SK-N-SH (cell line): ENCODE results near the gene STIM2. TPM values are rescaled to one million over a fixed set of nuclear protein-coding genes. Genes with fewer than 3 reads are reported as not detected.

Source experiments
- CTCF ChIA-PET: fragments of 300-600, 350-600 bp; formaldehyde crosslinking; extraction: SDS; loops from one replicate; lab custom pipeline; 2021; lab: Yijun Ruan, JAX
- POLR2A ChIA-PET: fragments of 350-600 bp; sonication (Branson Sonifier 250); formaldehyde crosslinking; extraction: SDS; loops from one replicate; lab custom pipeline; 2020; ENCODE audit warnings: antibody characterized with exemption, inconsistent platforms; lab: Yijun Ruan, JAX
- DNase-seq: peaks from one replicate; pipeline ENCODE4 v3.0.0; 2012
- H2AFZ ChIP-seq: fragments of 200-600 bp; sonication (generic); 2 replicates; pipeline ENCODE4 v1.8.1; 2016; ENCODE audit warnings: antibody characterized with exemption, mild to moderate bottlenecking, low read depth
- H3F3A ChIP-seq: fragments of 200-600 bp; sonication (generic); replicated peaks from 2 replicates; pipeline ENCODE3; 2016; ENCODE audit warnings: antibody characterized with exemption, mild to moderate bottlenecking; ENCODE audit not compliant: insufficient read depth
- H3K27ac ChIP-seq, 2 experiments: fragments of 200-500 bp in 1 of 2; fragments of 200-600 bp in 1 of 2; sonication (Bioruptor generic) in 1 of 2; sonication (generic), shearing (Covaris generic) in 1 of 2; 2 replicates each; pipeline versions ENCODE4 v1.5.1 to v1.6.1; 2014 to 2016; ENCODE audit warnings: low read depth in 2 of 2, inconsistent platforms in 1 of 2, low read length in 1 of 2, mild to moderate bottlenecking in 1 of 2, mixed read lengths in 1 of 2
- H3K27me3 ChIP-seq: fragments of 200-600 bp; sonication (generic), shearing (Covaris generic); 2 replicates; pipeline ENCODE4 v1.6.1; 2016; ENCODE audit warnings: mixed run types; ENCODE audit not compliant: insufficient read depth
- H3K36me3 ChIP-seq, 2 experiments: fragments of 200-500 bp in 1 of 2; fragments of 200-600 bp in 1 of 2; sonication (Bioruptor generic) in 1 of 2; sonication (generic) in 1 of 2; replicated peaks in 1 of 2; 2 replicates each; pipeline versions ENCODE3 to v1.5.1; 2014 to 2016; ENCODE audit warnings: low read length in 1 of 2, mild to moderate bottlenecking in 1 of 2; ENCODE audit not compliant: insufficient read depth in 2 of 2, control insufficient read depth in 1 of 2
- H3K4me1 ChIP-seq, 2 experiments: fragments of 200-500 bp in 1 of 2; fragments of 200-600 bp in 1 of 2; sonication (Bioruptor generic) in 1 of 2; sonication (generic), shearing (Covaris generic) in 1 of 2; 2 replicates each; pipeline versions ENCODE4 v1.5.1 to v1.6.1; 2014 to 2016; ENCODE audit warnings: low read depth in 1 of 2, low read length in 1 of 2, mixed run types in 1 of 2; ENCODE audit not compliant: insufficient read depth in 2 of 2, control insufficient read depth in 1 of 2
- H3K4me2 ChIP-seq: fragments of 200-600 bp; sonication (generic), shearing (Covaris generic); 2 replicates; pipeline ENCODE4 v1.6.1; 2017; ENCODE audit warnings: mixed run types
- H3K4me3 ChIP-seq, 2 experiments: fragments of 200-500 bp in 1 of 2; fragments of 200-600 bp in 1 of 2; sonication (Bioruptor generic) in 1 of 2; sonication (generic), shearing (Covaris generic) in 1 of 2; 2 replicates each; pipeline versions ENCODE4 v1.5.1 to v1.8.1; 2014 to 2016; ENCODE audit warnings: low read depth in 2 of 2, inconsistent platforms in 1 of 2, low read length in 1 of 2, mild to moderate bottlenecking in 1 of 2, mixed read lengths in 1 of 2, moderate library complexity in 1 of 2
- H3K79me2 ChIP-seq: fragments of 200-600 bp; sonication (generic); 2 replicates; pipeline ENCODE4 v1.8.1; 2017; ENCODE audit warnings: mild to moderate bottlenecking; ENCODE audit not compliant: insufficient read depth
- H3K9ac ChIP-seq: fragments of 200-600 bp; sonication (generic); 2 replicates; pipeline ENCODE4 v1.6.1; 2017; ENCODE audit warnings: mixed run types
- H3K9me2 ChIP-seq: fragments of 200-600 bp; sonication (generic); 2 replicates; pipeline ENCODE4 v1.6.1; 2017; ENCODE audit warnings: mixed run types
- H3K9me3 ChIP-seq: fragments of 200-600 bp; sonication (generic); 2 replicates; pipeline ENCODE4 v1.6.1; 2017; ENCODE audit warnings: mixed run types, mild to moderate bottlenecking, moderate library complexity
- H4K20me1 ChIP-seq: fragments of 200-600 bp; sonication (generic); 2 replicates; pipeline ENCODE4 v1.6.1; 2017; ENCODE audit warnings: mild to moderate bottlenecking, mixed run types; ENCODE audit not compliant: insufficient read depth
- FOXM1 ChIP-seq: IDR thresholded peaks from 2 replicates; pipeline ENCODE4 v1.4.0; 2012; ENCODE audit warnings: low read depth, mild to moderate bottlenecking
- MEF2A ChIP-seq: IDR thresholded peaks from 2 replicates; pipeline ENCODE4 v1.4.0; 2012; ENCODE audit warnings: low read depth, borderline replicate concordance
- MXI1 ChIP-seq: IDR thresholded peaks from 2 replicates; pipeline ENCODE4 v1.6.1; 2012; ENCODE audit warnings: mild to moderate bottlenecking, low read depth, low read length, improper control_type of control experiment
- NRF1 ChIP-seq: IDR thresholded peaks from 2 replicates; pipeline ENCODE4 v1.6.1; 2012; ENCODE audit warnings: low read depth, mild to moderate bottlenecking, low read length
- POLR2AphosphoS5 ChIP-seq: IDR thresholded peaks from 2 replicates; pipeline ENCODE4 v1.6.1; 2012; ENCODE audit warnings: low read depth, low read length
- RAD21 ChIP-seq: IDR thresholded peaks from 2 replicates; pipeline ENCODE4 v1.6.1; 2012; ENCODE audit warnings: mild to moderate bottlenecking, low read length
- RCOR1 ChIP-seq: fragments of 150-350 bp; IDR thresholded peaks from 2 replicates; pipeline ENCODE4 v1.6.1; 2017; ENCODE audit warnings: antibody characterized with exemption, low read length
- USF1 ChIP-seq: IDR thresholded peaks from 2 replicates; pipeline ENCODE4 v1.4.0; 2012; ENCODE audit warnings: low read depth, borderline replicate concordance
- WGBS: methylation state at CpG from one replicate; pipeline ENCODE4 v1.1.6; 2017; ENCODE audit warnings: low lambda C conversion rate; 5-methylcytosine and 5-hydroxymethylcytosine counted together
- polyA plus RNA-seq, 3 experiments: library from polyadenylated mRNA; depleted of rRNA; stranded (reverse); fragments of >200 nt; gene quantifications; 2 replicates each; pipeline ENCODE4 v1.2.3, GENCODE V29; 2012
- TF ChIP-seq, protein P1 (sequence below): fragments of 200-600 bp; sonication (generic); IDR thresholded peaks from 2 replicates; pipeline ENCODE4 v1.6.1; 2017; ENCODE audit warnings: antibody characterized with exemption, mild to moderate bottlenecking, moderate library complexity

Gene STIM2
- polyA plus RNA-seq, 1 of the 3 experiments (the other 2 are of a cell fraction) = 14.7 TPM

GRCh38 chr4:26931966-26932365 lies 71.3 kb downstream of the STIM2 start:
- no peak for TF ChIP-seq MXI1
- no peak for TF ChIP-seq NRF1
- no peak for TF ChIP-seq RAD21
- no peak for TF ChIP-seq POLR2AphosphoS5
- TF ChIP-seq RCOR1 = no peak
- TF ChIP-seq FOXM1 = no peak
- no peak for TF ChIP-seq USF1
- TF ChIP-seq, protein P1, sequence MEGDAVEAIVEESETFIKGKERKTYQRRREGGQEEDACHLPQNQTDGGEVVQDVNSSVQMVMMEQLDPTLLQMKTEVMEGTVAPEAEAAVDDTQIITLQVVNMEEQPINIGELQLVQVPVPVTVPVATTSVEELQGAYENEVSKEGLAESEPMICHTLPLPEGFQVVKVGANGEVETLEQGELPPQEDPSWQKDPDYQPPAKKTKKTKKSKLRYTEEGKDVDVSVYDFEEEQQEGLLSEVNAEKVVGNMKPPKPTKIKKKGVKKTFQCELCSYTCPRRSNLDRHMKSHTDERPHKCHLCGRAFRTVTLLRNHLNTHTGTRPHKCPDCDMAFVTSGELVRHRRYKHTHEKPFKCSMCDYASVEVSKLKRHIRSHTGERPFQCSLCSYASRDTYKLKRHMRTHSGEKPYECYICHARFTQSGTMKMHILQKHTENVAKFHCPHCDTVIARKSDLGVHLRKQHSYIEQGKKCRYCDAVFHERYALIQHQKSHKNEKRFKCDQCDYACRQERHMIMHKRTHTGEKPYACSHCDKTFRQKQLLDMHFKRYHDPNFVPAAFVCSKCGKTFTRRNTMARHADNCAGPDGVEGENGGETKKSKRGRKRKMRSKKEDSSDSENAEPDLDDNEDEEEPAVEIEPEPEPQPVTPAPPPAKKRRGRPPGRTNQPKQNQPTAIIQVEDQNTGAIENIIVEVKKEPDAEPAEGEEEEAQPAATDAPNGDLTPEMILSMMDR = no peak
- TF ChIP-seq MEF2A = no peak
- TF ChIP-seq, all 33 proteins: peak for 0
- Histone ChIP-seq H3F3A (no peaks in the 10 kb centered on the region), H3K4me3 (no peak overlapping the region), H2AFZ (no peak overlapping the region), H3K27me3 (no peaks in the 10 kb centered on the region), H3K9ac (no peak overlapping the region), H4K20me1 (no peaks in the 10 kb centered on the region), H3K36me3 (no peaks in the 10 kb centered on the region), H3K4me1 (no peaks in the 10 kb centered on the region; a peak in 2 of 4 replicates), H3K4me2 (no peak overlapping the region), H3K9me2 (no peaks in the 10 kb centered on the region), H3K79me2 (peaks cover 7% of the 10 kb centered on the region; the same call in 1 of the 2 replicates), H3K27ac (no peak overlapping the region), H3K9me3 (no peaks in the 10 kb centered on the region)
- ChIA-PET CTCF (interaction anchor here (1.5 kb wide), 1 partner anchor 15 kb away, joined by 4 read pairs; no protein-coding TSS in a partner anchor), POLR2A (no interaction called here)
- no peak for DNase-seq
- 92% methylated on average over 3 of the region's 3 CpGs for WGBS

GRCh38 chr4:26935397-26935796 lies 74.8 kb downstream of the STIM2 start:
- H4K20me1 ChIP-seq = no peaks in the 10 kb centered on the region
- H3K79me2 ChIP-seq = peaks cover 13% of the 10 kb centered on the region; the same call in 1 of the 2 replicates
- H3F3A ChIP-seq = no peaks in the 10 kb centered on the region
- no peaks in the 10 kb centered on the region; a peak in 1 of 4 replicates for H3K4me1 ChIP-seq
- no peaks in the 10 kb centered on the region for H3K9me3 ChIP-seq
- POLR2A ChIA-PET = no interaction called here
- 92% methylated on average over 1 of the region's 1 CpG for WGBS
- H3K27ac ChIP-seq = no peak overlapping the region
- no peak overlapping the region for H3K4me2 ChIP-seq
- CTCF ChIA-PET = no interaction called here
- H2AFZ ChIP-seq = no peak overlapping the region
- H3K9ac ChIP-seq = no peak overlapping the region
- no peak for DNase-seq
- H3K27me3 ChIP-seq = no peaks in the 10 kb centered on the region
- H3K9me2 ChIP-seq = no peaks in the 10 kb centered on the region
- no peak overlapping the region for H3K4me3 ChIP-seq
- TF ChIP-seq RCOR1 = no peak
- no peaks in the 10 kb centered on the region for H3K36me3 ChIP-seq
